KMS-11 (cell line): ENCODE data around the gene ZNF26.
A peak's percentile ranks its signal among the peaks of the same experiment; 100 is the strongest.
"Not testable (repeated sequence)": the region's sequence is repeated elsewhere in the genome, so short reads cannot be mapped to it uniquely, and the experiment has no call there.

ENCODE experiments used
- H2AFZ ChIP-seq: fragments of 200-600 bp; sonication (generic); 2 replicates; pipeline ENCODE4 v1.6.1; 2016; ENCODE audit warnings: antibody characterized with exemption, mixed run types, low read depth
- H3K27ac ChIP-seq: fragments of 200-600 bp; sonication (generic); 2 replicates; pipeline ENCODE4 v1.6.1; 2016; ENCODE audit warnings: mild to moderate bottlenecking, mixed run types
- H3K27me3 ChIP-seq: fragments of 200-600 bp; sonication (generic); 2 replicates; pipeline ENCODE4 v1.6.1; 2017; ENCODE audit warnings: mild to moderate bottlenecking, low read depth, mixed run types, moderate library complexity; ENCODE audit not compliant: insufficient read depth
- H3K36me3 ChIP-seq: fragments of 200-600 bp; sonication (generic); 2 replicates; pipeline ENCODE4 v1.6.1; 2017; ENCODE audit warnings: mild to moderate bottlenecking, mixed run types; ENCODE audit not compliant: insufficient read depth
- H3K4me1 ChIP-seq: fragments of 200-600 bp; sonication (generic); 2 replicates; pipeline ENCODE4 v1.6.1; 2016; ENCODE audit warnings: mild to moderate bottlenecking, low read depth, mixed run types; ENCODE audit not compliant: poor library complexity, severe bottlenecking
- H3K4me2 ChIP-seq: fragments of 200-600 bp; sonication (generic); 2 replicates; pipeline ENCODE4 v1.7.0; 2016; ENCODE audit warnings: mild to moderate bottlenecking, mixed run types
- H3K4me3 ChIP-seq: fragments of 200-600 bp; sonication (generic); IDR thresholded peaks from 2 replicates; pipeline ENCODE4 v1.6.1; 2017; ENCODE audit warnings: low read depth, low read length, mixed read lengths; ENCODE audit not compliant: insufficient read depth
- H3K79me2 ChIP-seq: fragments of 200-600 bp; sonication (generic); 2 replicates; pipeline ENCODE4 v1.6.1; 2016; ENCODE audit warnings: low read depth, mixed run types; ENCODE audit not compliant: insufficient read depth
- H3K9ac ChIP-seq: fragments of 200-600 bp; sonication (generic); 2 replicates; pipeline ENCODE4 v1.6.1; 2016; ENCODE audit warnings: mild to moderate bottlenecking, mixed run types
- H4K20me1 ChIP-seq: fragments of 200-600 bp; sonication (generic); 2 replicates; pipeline ENCODE4 v1.6.1; 2016; ENCODE audit warnings: mild to moderate bottlenecking, mixed run types; ENCODE audit not compliant: insufficient read depth
- TF ChIP-seq, protein P1 (sequence below): fragments of 200-600 bp; sonication (generic); conservative IDR thresholded peaks from 2 replicates; pipeline ENCODE4 v1.6.1; 2017; ENCODE audit warnings: low read depth, mild to moderate bottlenecking, antibody characterized with exemption, low read length, moderate library complexity, mixed read lengths

Gene ZNF26

DNA sequence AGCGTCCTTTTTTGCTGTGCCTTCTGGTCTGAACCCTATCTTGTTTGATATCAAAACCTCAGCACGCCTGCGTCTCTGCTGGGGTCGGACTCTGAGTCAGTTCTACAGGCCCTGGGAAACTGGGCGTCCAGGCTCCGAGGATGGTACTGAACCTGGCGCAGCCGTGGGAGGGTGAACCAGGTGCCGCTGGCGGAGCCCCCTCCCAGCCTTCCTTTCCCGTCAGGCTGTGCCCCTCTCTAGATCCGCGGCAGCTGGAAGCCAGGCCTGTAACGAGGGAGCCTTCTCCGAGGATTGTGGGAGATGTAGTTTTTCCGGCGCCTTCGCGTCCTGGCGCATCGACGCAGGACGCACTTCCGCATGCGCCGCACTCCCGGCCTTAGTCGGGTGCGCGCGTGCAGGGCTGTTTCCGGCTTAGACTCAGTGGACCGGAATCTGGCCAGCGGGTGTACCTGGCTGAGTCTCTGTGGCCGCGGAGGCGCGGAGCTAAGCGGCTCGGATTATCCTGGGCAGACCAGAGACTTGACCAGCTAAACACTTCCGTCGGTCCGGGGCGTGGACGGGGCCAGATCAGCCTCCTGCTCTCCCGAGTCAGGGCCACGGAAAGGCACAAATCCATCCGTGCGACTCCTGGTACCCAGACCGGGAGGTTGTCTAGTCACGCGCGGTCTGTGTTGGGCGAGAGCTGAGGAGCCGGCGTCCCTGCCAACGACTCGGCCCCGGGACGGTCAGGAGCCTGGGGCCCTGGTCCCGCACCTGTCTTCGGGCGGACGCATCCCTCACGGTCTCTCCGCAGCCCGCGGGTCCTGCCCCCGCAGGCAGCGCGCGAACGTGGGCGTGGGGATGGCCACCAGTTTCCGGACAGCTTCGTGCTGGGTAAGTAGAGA, at the start of gene ZNF26:
TSS of gene ZNF26 (plus strand) at position 367 of the 884 bp plus-strand sequence. CDS start at position 841, 474 bp downstream.
- Histone ChIP-seq H3K27ac (peak within 1 kb of the TSS; percentile 35; the same call in 1 of the 2 replicates), H3K9ac (peak within 1 kb of the TSS; percentile 42; the same call in 1 of the 2 replicates), H3K4me2 (peak within 1 kb of the TSS; percentile 82), H3K36me3 (no peaks in the 10 kb centered on the region), H4K20me1 (no peaks in the 10 kb centered on the region), H2AFZ (peak within 1 kb of the TSS; percentile 83), H3K79me2 (peaks cover 16% of the 10 kb centered on the region; the same call in 1 of the 2 replicates), H3K27me3 (no peaks in the 10 kb centered on the region), H3K4me3 (no peak within 1 kb of the TSS), H3K4me1 (peaks cover 7% of the 10 kb centered on the region)
- TF ChIP-seq, protein P1, sequence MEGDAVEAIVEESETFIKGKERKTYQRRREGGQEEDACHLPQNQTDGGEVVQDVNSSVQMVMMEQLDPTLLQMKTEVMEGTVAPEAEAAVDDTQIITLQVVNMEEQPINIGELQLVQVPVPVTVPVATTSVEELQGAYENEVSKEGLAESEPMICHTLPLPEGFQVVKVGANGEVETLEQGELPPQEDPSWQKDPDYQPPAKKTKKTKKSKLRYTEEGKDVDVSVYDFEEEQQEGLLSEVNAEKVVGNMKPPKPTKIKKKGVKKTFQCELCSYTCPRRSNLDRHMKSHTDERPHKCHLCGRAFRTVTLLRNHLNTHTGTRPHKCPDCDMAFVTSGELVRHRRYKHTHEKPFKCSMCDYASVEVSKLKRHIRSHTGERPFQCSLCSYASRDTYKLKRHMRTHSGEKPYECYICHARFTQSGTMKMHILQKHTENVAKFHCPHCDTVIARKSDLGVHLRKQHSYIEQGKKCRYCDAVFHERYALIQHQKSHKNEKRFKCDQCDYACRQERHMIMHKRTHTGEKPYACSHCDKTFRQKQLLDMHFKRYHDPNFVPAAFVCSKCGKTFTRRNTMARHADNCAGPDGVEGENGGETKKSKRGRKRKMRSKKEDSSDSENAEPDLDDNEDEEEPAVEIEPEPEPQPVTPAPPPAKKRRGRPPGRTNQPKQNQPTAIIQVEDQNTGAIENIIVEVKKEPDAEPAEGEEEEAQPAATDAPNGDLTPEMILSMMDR: no peak

DNA sequence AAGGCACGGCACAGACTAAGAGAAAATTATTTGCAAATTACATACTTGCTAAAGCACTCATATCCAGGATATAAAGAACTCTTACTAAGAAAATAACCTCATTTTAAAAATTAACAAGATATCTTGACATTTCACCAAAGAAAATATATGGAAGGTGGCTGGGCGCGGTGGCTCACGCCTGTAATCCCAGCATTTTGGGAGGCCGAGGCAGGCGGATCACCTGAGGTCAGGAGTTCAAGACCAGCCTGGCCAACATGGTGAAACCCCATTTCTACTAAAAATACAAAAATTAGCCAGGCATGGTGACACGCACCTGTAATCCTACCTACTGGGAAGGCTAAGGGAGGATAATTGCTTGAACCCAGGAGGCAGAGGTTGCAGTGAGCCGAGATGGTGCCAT, 49.2 kb upstream of the ZNF26 start:
- H3K9ac ChIP-seq, H4K20me1 ChIP-seq, H2AFZ ChIP-seq, H3K4me2 ChIP-seq, H3K27ac ChIP-seq, H3K27me3 ChIP-seq, H3K4me3 ChIP-seq, H3K4me1 ChIP-seq, H3K36me3 ChIP-seq, H3K79me2 ChIP-seq: not testable (repeated sequence)

DNA sequence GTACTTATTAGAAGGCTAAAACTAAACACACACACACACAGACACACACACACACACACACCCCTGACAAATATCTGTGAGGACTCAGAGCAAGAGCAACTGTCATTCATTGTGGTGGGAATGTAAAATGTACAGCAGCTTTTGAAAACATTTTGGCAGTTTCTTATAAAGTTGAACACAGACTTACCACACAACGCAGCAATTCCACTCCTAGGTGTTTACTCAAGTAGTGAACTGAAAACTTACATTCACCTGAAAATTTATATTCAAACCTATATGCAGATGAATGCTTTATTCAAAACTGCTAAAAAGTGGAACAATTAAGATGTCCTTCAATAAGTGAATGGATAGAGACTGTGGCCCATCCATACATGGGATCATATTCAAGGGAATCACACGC, 48.7 kb upstream of the ZNF26 start:
- H3K9ac ChIP-seq: no peak overlapping the region
- H3K4me1 ChIP-seq: no peaks in the 10 kb centered on the region
- no peak overlapping the region for H3K4me2 ChIP-seq
- no peaks in the 10 kb centered on the region for H3K27me3 ChIP-seq
- no peak overlapping the region for H3K4me3 ChIP-seq
- H3K79me2 ChIP-seq: no peaks in the 10 kb centered on the region
- no peak overlapping the region for H3K27ac ChIP-seq
- no peak overlapping the region for H2AFZ ChIP-seq
- TF ChIP-seq, protein P1: no peak
- H3K36me3 ChIP-seq: no peaks in the 10 kb centered on the region
- H4K20me1 ChIP-seq: no peaks in the 10 kb centered on the region

DNA sequence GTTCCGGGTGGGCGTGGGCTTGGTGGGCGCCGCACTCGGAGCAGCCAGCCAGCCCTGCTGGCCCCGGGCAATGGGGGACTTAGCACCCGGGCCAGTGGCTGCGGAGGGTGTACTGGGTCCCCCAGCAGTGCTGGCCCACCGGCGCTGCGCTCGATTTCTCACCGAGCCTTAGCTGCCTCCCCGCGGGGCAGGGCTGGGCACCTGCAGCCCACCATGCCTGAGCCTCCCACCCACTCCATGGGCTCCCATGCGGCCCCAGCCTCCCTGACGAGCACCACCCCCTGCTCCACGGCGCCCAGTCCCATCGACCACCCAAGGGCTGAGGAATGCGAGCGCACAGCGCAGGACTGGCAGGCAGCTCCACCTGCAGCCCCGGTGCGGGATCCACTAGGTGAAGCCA, 47.4 kb upstream of the ZNF26 start:
- H3K27ac ChIP-seq, H3K4me2 ChIP-seq, H3K4me3 ChIP-seq, H3K9ac ChIP-seq, H3K79me2 ChIP-seq, H4K20me1 ChIP-seq, H3K27me3 ChIP-seq, H2AFZ ChIP-seq, H3K36me3 ChIP-seq, H3K4me1 ChIP-seq: not testable (repeated sequence)

GRCh38 chr12:132940071-132940719, 46.0 kb upstream of the ZNF26 start:
- Histone ChIP-seq H3K36me3 (no peaks in the 10 kb centered on the region), H2AFZ (no peak overlapping the region), H4K20me1 (no peaks in the 10 kb centered on the region), H3K4me1 (no peaks in the 10 kb centered on the region), H3K79me2 (no peaks in the 10 kb centered on the region), H3K4me3 (no peak overlapping the region), H3K27me3 (no peaks in the 10 kb centered on the region), H3K27ac (no peak overlapping the region), H3K9ac (no peak overlapping the region), H3K4me2 (no peak overlapping the region)
- TF ChIP-seq, protein P1: no peak
